Esophagus (tissue), 2 donors: ENCODE measurements around the gene HCAR2. TPM values are rescaled to one million over a fixed set of nuclear protein-coding genes. Genes with fewer than 3 reads are reported as not detected.
"Not testable (repeated sequence)": the region's sequence is repeated elsewhere in the genome, so short reads cannot be mapped to it uniquely, and the experiment has no call there.

Experiments used
- H3K27ac ChIP-seq, 2 donors: one replicate each; pipeline ENCODE4 v1.5.1; 2013; ENCODE audit warnings: low read depth in 2 of 2, mild to moderate bottlenecking in 2 of 2, inconsistent platforms in 1 of 2, low read length in 1 of 2, moderate library complexity in 1 of 2
- H3K27me3 ChIP-seq, 2 donors: one replicate each; pipeline ENCODE4 v1.6.1; 2013; ENCODE audit warnings: low read length in 2 of 2, control low read depth in 1 of 2, mild to moderate bottlenecking in 1 of 2; ENCODE audit not compliant: insufficient read depth in 2 of 2, control insufficient read depth in 1 of 2
- H3K36me3 ChIP-seq, 2 donors: one replicate each; pipeline ENCODE4 v1.6.1; 2013; ENCODE audit warnings: low read length in 1 of 2; ENCODE audit not compliant: control insufficient read depth in 2 of 2, insufficient read depth in 2 of 2
- H3K4me1 ChIP-seq, 2 donors: one replicate each; pipeline ENCODE4 v1.6.1; 2013; ENCODE audit warnings: low read length in 1 of 2; ENCODE audit not compliant: control insufficient read depth in 2 of 2, insufficient read depth in 2 of 2
- H3K4me3 ChIP-seq, 2 donors: one replicate each; pipeline ENCODE4 v1.5.1; 2013; ENCODE audit warnings: low read length in 2 of 2, mild to moderate bottlenecking in 2 of 2, low read depth in 1 of 2, moderate library complexity in 1 of 2
- H3K9me3 ChIP-seq, 2 donors: one replicate each; pipeline ENCODE4 v1.6.1; 2013; ENCODE audit warnings: mild to moderate bottlenecking in 2 of 2, low read depth in 1 of 2, low read length in 1 of 2, moderate library complexity in 1 of 2; ENCODE audit not compliant: control insufficient read depth in 2 of 2, insufficient read depth in 1 of 2
- WGBS, 2 donors: extraction: QIAGEN DNeasy Blood & Tissue Kit; methylation state at CpG; one replicate each; pipeline ENCODE4 v1.1.7; 2013; 5-methylcytosine and 5-hydroxymethylcytosine counted together
- polyA plus RNA-seq, 2 donors: library from polyadenylated mRNA; stranded (reverse); fragments of 200-250 nt; gene quantifications; one replicate each; pipeline ENCODE4 v1.2.3, GENCODE V29; 2013
- donor health status: healthy with polysubstance abuse.
- donor health status: Bipolar disorder and iron deficiency.

Gene HCAR2
- polyA plus RNA-seq, 2 donors, result 35.6 to 53.2 TPM

GRCh38 chr12:122716658-122717057, 13.5 kb upstream of the HCAR2 start, which contains the start of gene HCAR3:
Gene HCAR3, minus strand, starts transcription at chr12:122716811. Its CDS starts 74 bp downstream, at chr12:122716737.
- not testable (repeated sequence) for H3K4me1 ChIP-seq, H3K27me3 ChIP-seq, H3K9me3 ChIP-seq, H3K36me3 ChIP-seq
- WGBS, 2 donors, result 56 to 57% methylated on average over 10 of the region's 10 CpGs
- Histone ChIP-seq H3K27ac (peak within 1 kb of the TSS; percentile 59 to 85), H3K4me3 (peak within 1 kb of the TSS; percentile 28 to 41)

GRCh38 chr12:122715211-122715610, 12.1 kb upstream of the HCAR2 start:
- H3K4me1 ChIP-seq, H3K36me3 ChIP-seq, H3K9me3 ChIP-seq, H3K27ac ChIP-seq, H3K27me3 ChIP-seq: not testable (repeated sequence)
- 74 to 87% methylated on average over 6 of the region's 6 CpGs for WGBS, 2 donors
- H3K4me3 ChIP-seq, result peak overlapping the region; percentile 27 to 28

DNA sequence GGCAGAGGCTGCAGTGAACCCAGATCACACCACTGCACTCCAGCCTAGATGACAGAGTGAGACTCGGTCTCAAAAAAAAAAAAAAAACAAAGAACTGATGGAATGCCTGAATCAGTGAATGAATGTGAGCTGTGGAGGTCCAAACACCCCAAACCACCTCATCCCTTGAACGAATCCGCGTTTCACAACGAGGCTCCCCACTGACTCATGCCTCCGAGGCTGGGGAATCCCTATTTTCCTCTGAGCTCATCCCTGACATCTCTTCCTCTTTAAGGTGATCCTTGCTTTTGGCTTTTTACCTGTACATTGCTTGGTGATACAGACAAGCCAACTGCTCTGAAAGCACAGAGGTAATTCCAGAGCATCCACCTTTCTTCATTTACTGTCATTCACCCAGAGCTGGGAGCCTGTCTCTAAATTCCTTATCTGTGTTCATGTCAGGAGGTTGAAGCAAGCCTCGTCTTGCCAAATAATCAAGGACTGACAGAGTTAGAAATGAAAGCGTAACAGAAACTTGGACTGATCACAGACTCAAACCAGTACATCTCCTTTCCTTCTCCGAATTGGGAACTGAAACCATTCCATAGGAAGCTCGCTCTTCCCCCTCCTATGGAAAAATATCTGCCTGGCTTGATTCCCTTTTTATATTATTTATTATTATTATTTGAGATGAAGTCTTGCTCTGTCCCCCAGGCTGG, 10.5 kb upstream of the HCAR2 start:
- H3K27me3 ChIP-seq, H3K9me3 ChIP-seq, H3K36me3 ChIP-seq, H3K4me1 ChIP-seq: not testable (repeated sequence)
- peak overlapping the region; percentile 55 to 64 for H3K27ac ChIP-seq
- H3K4me3 ChIP-seq, result peak overlapping the region in 1 of 2 donors; percentile 39
- 32 to 53% methylated on average over 3 of the region's 10 CpGs for WGBS, 2 donors

- not testable (repeated sequence) for H3K9me3 ChIP-seq, H3K27ac ChIP-seq, H3K4me3 ChIP-seq, H3K36me3 ChIP-seq, H3K4me1 ChIP-seq, H3K27me3 ChIP-seq
- 83 to 84% methylated on average over 1 of the region's 1 CpG for WGBS, 2 donors
Observed at GRCh38 chr12:122711266-122711665, 8.1 kb upstream of the HCAR2 start.

- H3K4me3 ChIP-seq, H3K36me3 ChIP-seq, H3K4me1 ChIP-seq, H3K9me3 ChIP-seq, H3K27ac ChIP-seq, H3K27me3 ChIP-seq: not testable (repeated sequence)
- 50 to 68% methylated on average over 2 of the region's 2 CpGs for WGBS, 2 donors
Observed at GRCh38 chr12:122710341-122710740, 7.2 kb upstream of the HCAR2 start.

DNA sequence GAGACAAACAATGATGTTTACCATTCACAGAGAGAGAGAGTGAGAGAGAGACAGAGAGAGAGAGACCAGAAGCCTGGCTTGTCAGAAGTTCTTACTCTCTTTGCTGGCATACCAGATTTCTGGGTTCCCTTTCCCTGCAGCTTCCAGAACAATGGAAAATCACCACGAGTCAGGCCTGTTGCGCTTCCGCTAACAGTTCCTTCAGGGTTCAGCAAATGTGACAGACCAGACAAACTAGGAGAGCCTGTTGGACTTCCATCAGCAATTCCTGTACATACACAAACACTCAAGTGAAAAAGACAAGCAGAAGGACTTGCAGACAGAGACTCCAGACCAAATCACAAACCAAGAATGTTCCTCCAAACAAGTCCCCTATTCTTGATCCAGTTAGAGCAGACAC, 6.1 kb upstream of the HCAR2 start:
- H3K4me1 ChIP-seq, H3K4me3 ChIP-seq, H3K27me3 ChIP-seq, H3K36me3 ChIP-seq, H3K9me3 ChIP-seq, H3K27ac ChIP-seq: not testable (repeated sequence)
- WGBS, 2 donors, result no CpG with 5 or more reads among the region's 3 CpGs

- not testable (repeated sequence) for H3K27me3 ChIP-seq, H3K9me3 ChIP-seq, H3K4me3 ChIP-seq, H3K36me3 ChIP-seq, H3K27ac ChIP-seq, H3K4me1 ChIP-seq
- 77 to 89% methylated on average over 3 of the region's 3 CpGs for WGBS, 2 donors
Observed at GRCh38 chr12:122703841-122704240, 684 bp upstream of the HCAR2 start.

- H3K9me3 ChIP-seq, H3K36me3 ChIP-seq, H3K27me3 ChIP-seq, H3K4me1 ChIP-seq: not testable (repeated sequence)
- 38 to 40% methylated on average over 4 of the region's 4 CpGs for WGBS, 2 donors
- Histone ChIP-seq H3K27ac (peak overlapping the region; percentile 47 to 54), H3K4me3 (peak overlapping the region; percentile 30 to 40)
Observed at GRCh38 chr12:122701481-122701880, 1.7 kb downstream of the HCAR2 start.

DNA sequence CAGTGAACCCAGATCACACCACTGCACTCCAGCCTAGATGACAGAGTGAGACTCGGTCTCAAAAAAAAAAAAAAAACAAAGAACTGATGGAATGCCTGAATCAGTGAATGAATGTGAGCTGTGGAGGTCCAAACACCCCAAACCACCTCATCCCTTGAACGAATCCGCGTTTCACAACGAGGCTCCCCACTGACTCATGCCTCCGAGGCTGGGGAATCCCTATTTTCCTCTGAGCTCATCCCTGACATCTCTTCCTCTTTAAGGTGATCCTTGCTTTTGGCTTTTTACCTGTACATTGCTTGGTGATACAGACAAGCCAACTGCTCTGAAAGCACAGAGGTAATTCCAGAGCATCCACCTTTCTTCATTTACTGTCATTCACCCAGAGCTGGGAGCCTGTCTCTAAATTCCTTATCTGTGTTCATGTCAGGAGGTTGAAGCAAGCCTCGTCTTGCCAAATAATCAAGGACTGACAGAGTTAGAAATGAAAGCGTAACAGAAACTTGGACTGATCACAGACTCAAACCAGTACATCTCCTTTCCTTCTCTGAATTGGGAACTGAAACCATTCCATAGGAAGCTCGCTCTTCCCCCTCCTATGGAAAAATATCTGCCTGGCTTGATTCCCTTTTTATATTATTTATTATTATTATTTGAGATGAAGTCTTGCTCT, 3.0 kb downstream of the HCAR2 start:
- H3K4me1 ChIP-seq, H3K9me3 ChIP-seq, H3K27me3 ChIP-seq, H3K36me3 ChIP-seq: not testable (repeated sequence)
- Histone ChIP-seq H3K4me3 (peak overlapping the region in 1 of 2 donors; percentile 30), H3K27ac (peak overlapping the region; percentile 84 to 91)
- 53 to 58% methylated on average over 1 to 2 of the region's 9 CpGs for WGBS, 2 donors

DNA sequence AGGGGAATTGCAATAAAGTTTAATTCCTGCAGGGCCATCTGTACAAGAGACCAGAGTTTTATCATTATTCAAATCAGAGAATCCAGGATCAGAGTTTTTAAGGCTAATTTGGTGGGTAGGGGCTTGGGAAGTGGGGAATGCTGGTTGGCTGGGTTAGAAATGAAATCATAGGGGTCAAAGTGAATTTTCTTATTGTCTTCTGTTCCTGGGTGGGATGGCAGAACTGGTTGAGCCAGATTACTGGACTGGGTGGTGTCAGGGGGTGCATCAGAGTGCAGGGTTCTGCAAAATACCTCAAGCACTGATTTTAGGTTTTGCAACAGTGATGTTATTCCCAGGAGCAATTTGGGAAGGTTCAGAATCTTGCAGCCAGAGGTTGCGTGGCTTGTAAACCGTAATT, 6.2 kb downstream of the HCAR2 start:
- not testable (repeated sequence) for H3K36me3 ChIP-seq, H3K4me3 ChIP-seq, H3K9me3 ChIP-seq, H3K27me3 ChIP-seq, H3K4me1 ChIP-seq
- WGBS, 2 donors, result 47 to 67% methylated on average over 2 of the region's 2 CpGs
- H3K27ac ChIP-seq, result peak overlapping the region; percentile 13 to 27
